HG02981 (cell line): ENCODE data around the gene VAMP3.
A peak's percentile ranks its signal among the peaks of the same experiment; 100 is the strongest.
"Not testable (repeated sequence)": the region's sequence is repeated elsewhere in the genome, so short reads cannot be mapped to it uniquely, and the experiment has no call there.

Experiments used
- ATAC-seq: cut with Tn5 transposase; IDR thresholded peaks from one replicate; pipeline ENCODE4 v1.9.1; 2021; ENCODE audit warnings: mild to moderate bottlenecking, moderate library complexity; ENCODE audit not compliant: unreplicated experiment

Gene VAMP3

GRCh38 chr1:7767176-7767575 lies 3.9 kb upstream of the VAMP3 start:
- no peak for ATAC-seq

- ATAC-seq, result no peak
These were observed 2.5 kb upstream of the VAMP3 start for GRCh38 chr1:7768583-7768982.

GRCh38 chr1:7769673-7770412 lies 1.3 kb upstream of the VAMP3 start:
- no peak for ATAC-seq

- ATAC-seq, result no peak
These were observed 463 bp upstream of the VAMP3 start for GRCh38 chr1:7770669-7770996.

GRCh38 chr1:7771823-7772299 lies 765 bp downstream of the VAMP3 start:
- no peak for ATAC-seq

- no peak for ATAC-seq
These were observed 6.5 kb downstream of the VAMP3 start for GRCh38 chr1:7777591-7777990.

- ATAC-seq, result no peak
These were observed 7.1 kb downstream of the VAMP3 start for GRCh38 chr1:7778133-7778628.

- no peak for ATAC-seq
These were observed 9.9 kb downstream of the VAMP3 start for GRCh38 chr1:7780976-7781375.

- ATAC-seq, result no peak
These were observed 10.4 kb downstream of the VAMP3 start for GRCh38 chr1:7781501-7781900.

- no peak for ATAC-seq
These were observed 10.9 kb downstream of the VAMP3 start for GRCh38 chr1:7781923-7782495.

- ATAC-seq, result no peak
These were observed 12.1 kb downstream of the VAMP3 start for GRCh38 chr1:7783178-7783711.

GRCh38 chr1:7783826-7784491 lies 12.9 kb downstream of the VAMP3 start, which contains the start of gene PER3:
PER3 (plus strand) TSS chr1:7784291; CDS start chr1:7784878, 587 bp downstream.
- peak; percentile 89 for ATAC-seq

- no peak for ATAC-seq
These were observed 13.5 kb downstream of the VAMP3 start for GRCh38 chr1:7784492-7785071.

- ATAC-seq, result no peak
These were observed 14.0 kb downstream of the VAMP3 start for GRCh38 chr1:7785108-7785507.

GRCh38 chr1:7786795-7787194 lies 15.7 kb downstream of the VAMP3 start:
- ATAC-seq, result no peak

- no peak for ATAC-seq
These were observed 18.7 kb downstream of the VAMP3 start for GRCh38 chr1:7789828-7790227.

- ATAC-seq, result not testable (repeated sequence)
These were observed 19.9 kb downstream of the VAMP3 start for GRCh38 chr1:7791027-7791426.

- ATAC-seq, result no peak
These were observed 24.3 kb downstream of the VAMP3 start for GRCh38 chr1:7795406-7795805.

GRCh38 chr1:7805460-7805859 lies 34.4 kb downstream of the VAMP3 start:
- ATAC-seq, result no peak

- no peak for ATAC-seq
These were observed 37.3 kb downstream of the VAMP3 start for GRCh38 chr1:7808253-7808844.

- no peak for ATAC-seq
These were observed 38.6 kb downstream of the VAMP3 start for GRCh38 chr1:7809742-7810141.
